Epidermal melanocyte (primary cell): ENCODE measurements around the gene CAB39L.

ENCODE experiments used
- DNase-seq: peaks from one replicate; pipeline ENCODE4 v3.0.0; 2011; ENCODE audit warnings: low spot score; ENCODE audit not compliant: insufficient read length

CAB39L gene

GRCh38 chr13:49400755-49401659, 42.9 kb downstream of the CAB39L start:
- DNase-seq = peak; percentile 41

DNA sequence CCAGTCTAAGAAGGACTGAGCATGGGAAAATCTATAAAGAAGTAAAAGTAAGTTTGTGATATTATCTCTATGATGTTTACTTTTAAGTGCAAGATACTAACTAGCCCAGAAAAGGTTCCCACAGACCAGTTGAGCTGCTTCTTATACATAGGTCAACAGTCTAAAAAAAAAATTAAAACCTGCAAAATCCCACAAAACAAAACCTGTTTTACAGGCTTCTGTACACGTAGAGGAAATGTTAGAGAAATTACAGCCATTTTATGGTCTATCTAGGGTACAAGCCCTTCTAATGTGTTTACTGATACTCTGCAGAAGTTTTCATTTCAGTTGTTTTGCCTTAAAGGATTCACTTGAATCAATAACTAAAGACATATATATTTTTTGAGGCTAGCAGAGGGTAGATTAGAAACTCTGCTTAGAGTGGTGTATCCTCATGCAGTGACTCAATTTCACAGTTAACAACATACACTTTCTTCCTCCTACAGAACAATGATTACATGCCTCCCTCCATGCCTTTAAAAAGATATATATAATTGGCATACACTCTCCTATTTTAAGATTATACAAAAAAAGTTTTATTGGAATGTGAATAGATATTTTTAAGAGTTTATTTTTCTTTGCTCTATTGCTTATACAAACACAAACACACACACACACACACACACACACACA, 43.9 kb downstream of the CAB39L start:
- DNase-seq = no peak

- no peak for DNase-seq
These were observed 47.9 kb downstream of the CAB39L start for GRCh38 chr13:49395878-49396380.

DNA sequence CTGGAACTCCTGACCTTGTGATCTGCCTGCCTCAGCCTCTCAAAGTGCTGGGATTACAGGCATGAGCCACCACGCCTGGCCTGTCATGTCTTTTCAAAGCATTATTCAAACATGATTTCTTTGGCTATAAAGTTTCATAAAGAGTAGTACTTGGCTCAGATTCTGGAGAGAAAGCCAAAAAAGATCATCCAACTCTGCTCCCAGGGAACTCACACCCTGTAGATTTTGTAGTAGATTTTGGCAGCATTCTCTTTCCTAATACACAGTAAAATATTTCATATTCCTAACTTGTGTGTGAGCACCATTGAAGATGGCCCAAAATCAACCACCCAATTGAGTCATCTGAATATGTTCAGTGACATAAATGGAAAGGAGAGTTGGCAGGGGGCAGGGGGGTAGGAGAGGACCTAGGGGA, 48.4 kb downstream of the CAB39L start:
- no peak for DNase-seq

- DNase-seq = no peak
These were observed 55.7 kb downstream of the CAB39L start for GRCh38 chr13:49388091-49388635.

- DNase-seq = no peak
These were observed 57.2 kb downstream of the CAB39L start for GRCh38 chr13:49386664-49387063.

GRCh38 chr13:49376121-49376520, 67.7 kb downstream of the CAB39L start:
- no peak for DNase-seq

- no peak for DNase-seq
These were observed 69.1 kb downstream of the CAB39L start for GRCh38 chr13:49374585-49375290.

- no peak for DNase-seq
These were observed 70.1 kb downstream of the CAB39L start for GRCh38 chr13:49373716-49374115.

DNA sequence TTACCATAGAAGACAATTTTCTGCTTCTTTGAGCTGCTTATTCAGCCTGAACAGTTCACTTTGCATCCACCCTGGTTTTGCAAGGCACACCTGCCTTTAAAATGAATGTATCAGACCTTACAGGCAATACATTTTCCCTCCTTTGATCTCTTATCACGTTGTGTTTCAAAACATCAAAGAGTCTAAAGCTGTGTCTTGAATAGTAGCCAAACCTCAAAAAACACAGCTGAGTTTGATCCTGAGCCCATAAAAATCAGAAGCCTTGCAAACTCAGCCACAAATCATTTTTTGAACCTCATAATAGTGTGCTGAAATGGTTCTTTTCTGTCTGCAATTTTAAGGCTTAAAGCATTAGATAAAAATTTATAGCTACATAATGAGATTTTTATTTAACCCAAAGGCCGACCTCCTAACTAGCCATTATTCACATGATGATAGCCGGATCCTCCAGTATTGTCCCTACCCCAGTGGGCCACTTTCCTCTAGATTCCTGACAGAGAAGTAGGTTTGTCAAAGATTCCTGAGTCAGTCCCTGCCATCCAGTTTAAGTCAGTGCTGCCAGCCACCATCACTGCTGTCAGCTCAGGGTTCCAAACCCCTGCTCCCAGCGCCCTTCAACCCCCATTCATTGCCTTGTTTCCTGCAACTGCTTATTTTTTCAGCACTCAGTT, 71.8 kb downstream of the CAB39L start:
- no peak for DNase-seq

GRCh38 chr13:49370371-49370770, 73.5 kb downstream of the CAB39L start:
- DNase-seq = no peak

DNA sequence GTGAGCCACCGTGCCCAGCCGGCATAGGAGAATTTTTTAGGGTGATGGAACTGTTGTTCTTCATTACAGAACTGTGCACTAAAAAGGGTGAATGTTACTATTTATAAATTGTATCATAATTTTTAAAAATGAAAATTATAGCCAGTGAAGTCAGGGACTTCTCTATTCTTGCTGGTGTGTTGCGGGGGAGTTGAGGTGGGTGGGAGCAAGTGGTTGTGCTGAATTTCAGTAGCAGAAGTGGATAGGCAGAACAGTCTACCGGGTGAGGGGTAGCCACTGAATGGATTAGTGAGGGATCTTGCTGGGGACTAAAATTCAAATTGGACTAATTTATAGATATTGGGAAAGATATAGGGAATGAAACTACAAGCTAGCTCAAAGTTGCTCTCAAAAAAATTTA, 74.0 kb downstream of the CAB39L start:
- DNase-seq = no peak

DNA sequence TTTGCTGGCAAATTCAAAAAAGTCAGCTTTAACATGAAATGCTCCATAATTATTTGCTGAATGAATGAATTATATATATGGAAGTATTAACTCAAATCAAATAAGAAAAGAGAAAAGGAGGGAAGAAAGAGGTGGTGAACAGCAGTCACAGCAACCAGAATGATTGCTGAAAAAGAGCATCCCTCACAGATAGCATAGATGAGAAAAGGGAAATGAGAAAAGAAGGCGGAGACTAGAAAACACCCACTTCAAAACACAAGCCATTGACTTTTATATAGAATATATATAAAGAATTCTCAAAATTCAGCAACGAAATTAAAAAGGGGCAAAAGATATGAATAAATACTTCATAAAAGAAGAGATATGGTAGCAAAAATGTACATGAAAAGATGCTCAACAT, 75.2 kb downstream of the CAB39L start:
- no peak for DNase-seq

GRCh38 chr13:49367640-49368422, 76.0 kb downstream of the CAB39L start:
- DNase-seq = no peak

GRCh38 chr13:49366841-49367240, 77.0 kb downstream of the CAB39L start:
- DNase-seq = no peak

- no peak for DNase-seq
These were observed 86.2 kb downstream of the CAB39L start for GRCh38 chr13:49357694-49358093.

DNA sequence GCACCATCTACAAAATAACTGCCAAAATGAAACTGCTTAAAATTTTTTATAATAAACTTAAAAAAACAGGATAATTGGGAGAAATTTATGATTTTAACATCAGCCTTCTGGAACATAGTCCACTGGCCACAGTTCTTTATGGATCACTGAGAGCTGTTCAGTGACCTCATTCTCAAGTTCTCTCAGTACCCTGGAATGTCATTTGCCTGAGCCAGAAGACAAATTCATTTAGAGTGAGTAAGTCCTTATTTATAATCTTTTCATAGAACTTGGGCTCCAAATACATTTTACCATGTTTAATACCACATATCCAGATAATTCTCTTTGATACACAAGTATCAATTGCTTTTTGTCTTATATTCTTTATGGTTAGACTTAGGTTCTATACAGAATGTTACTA, 87.6 kb downstream of the CAB39L start:
- DNase-seq = no peak

DNA sequence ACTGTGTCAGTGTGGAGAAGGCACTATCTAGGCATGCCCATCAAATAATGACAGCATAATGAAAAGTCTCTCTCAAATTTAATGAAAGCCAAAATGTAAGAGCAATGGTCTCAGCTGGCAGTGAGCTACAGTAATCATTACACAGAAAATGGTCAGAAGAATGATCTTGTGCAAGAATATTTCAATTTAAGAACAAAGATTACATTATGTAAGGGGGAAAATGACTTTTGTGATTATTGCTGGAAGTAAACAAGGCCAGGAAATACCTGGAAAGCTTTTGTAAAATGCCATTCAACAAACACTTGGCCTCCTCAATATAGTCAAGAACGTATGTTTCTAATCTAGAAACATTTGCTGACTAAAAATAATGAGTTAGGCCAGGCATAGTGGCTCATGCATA, 89.1 kb downstream of the CAB39L start:
- DNase-seq = no peak

GRCh38 chr13:49353908-49354307, 90.0 kb downstream of the CAB39L start:
- DNase-seq = no peak

DNA sequence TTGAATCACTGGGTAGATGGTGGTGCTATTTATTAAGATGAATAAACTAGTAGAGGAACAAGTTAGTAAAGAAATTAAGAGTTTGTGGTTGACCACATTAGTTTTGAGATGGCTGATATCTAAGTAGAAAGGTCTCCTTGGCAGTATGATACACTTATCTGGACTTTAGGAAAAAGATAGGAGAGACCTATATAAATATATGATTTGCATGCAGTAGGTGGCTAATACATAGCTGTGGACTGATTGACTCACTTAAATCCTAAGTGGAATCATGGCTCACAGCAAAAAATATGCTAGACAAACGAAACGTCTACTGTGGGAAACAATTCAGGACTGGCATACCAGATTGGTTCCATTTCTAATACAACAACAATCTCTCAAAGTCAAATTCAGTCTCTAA, 92.0 kb downstream of the CAB39L start:
- no peak for DNase-seq
